SK-N-SH treated with all-trans-retinoic acid at 6 μM for 48 hours (cell line): ENCODE results near the gene PHLDA2.

ENCODE experiments used
- ARNTL ChIP-seq: fragments of 450-650 bp; formaldehyde crosslinking; IDR thresholded peaks from 2 replicates; pipeline ENCODE4 v1.5.0; 2020; ENCODE audit warnings: low read depth, mild to moderate bottlenecking, moderate library complexity, borderline replicate concordance
- BACH2 ChIP-seq: fragments of 250-450 bp; sonication (Bioruptor Pico); IDR thresholded peaks from 2 replicates; pipeline ENCODE4 v1.9.0; 2021; ENCODE audit warnings: mild to moderate bottlenecking, borderline replicate concordance
- CREB5 ChIP-seq: fragments of 250-450 bp; sonication (Bioruptor Pico); IDR thresholded peaks from 2 replicates; pipeline ENCODE4 v1.5.1; 2020; ENCODE audit warnings: low read depth, mild to moderate bottlenecking, moderate library complexity
- ESRRG ChIP-seq: fragments of 250-450 bp; sonication (Bioruptor Pico); IDR thresholded peaks from 2 replicates; pipeline ENCODE4 v1.6.1; 2021; ENCODE audit warnings: mild to moderate bottlenecking
- ISL1 ChIP-seq: fragments of 250-450 bp; sonication (Bioruptor Pico); IDR thresholded peaks from 2 replicates; pipeline ENCODE4 v2.1.2; 2022; ENCODE audit warnings: mild to moderate bottlenecking, moderate library complexity
- OSR1 ChIP-seq: fragments of 250-450 bp; sonication (Bioruptor Pico); IDR thresholded peaks from 2 replicates; pipeline ENCODE4 v1.8.0; 2022; ENCODE audit warnings: moderate library complexity, mild to moderate bottlenecking, inconsistent platforms
- PATZ1 ChIP-seq: fragments of 250-450 bp; sonication (Bioruptor Pico); IDR thresholded peaks from 2 replicates; pipeline ENCODE4 v1.8.0; 2020; ENCODE audit warnings: mild to moderate bottlenecking, moderate library complexity, borderline replicate concordance
- RARB ChIP-seq: fragments of 250-450 bp; sonication (Bioruptor Pico); IDR thresholded peaks from 2 replicates; pipeline ENCODE4 v1.8.0; 2021; ENCODE audit warnings: mild to moderate bottlenecking, moderate library complexity
- SNAI2 ChIP-seq: fragments of 250-450 bp; sonication (Bioruptor Pico); IDR thresholded peaks from 2 replicates; pipeline ENCODE4 v1.5.0; 2020; ENCODE audit warnings: mild to moderate bottlenecking, moderate library complexity
- ZFP3 ChIP-seq: fragments of 250-450 bp; sonication (Bioruptor Pico); IDR thresholded peaks from 2 replicates; pipeline ENCODE4 v1.5.0; 2020; ENCODE audit warnings: mild to moderate bottlenecking, moderate library complexity
- ZNF565 ChIP-seq: fragments of 450-650 bp; formaldehyde crosslinking; conservative IDR thresholded peaks from 2 replicates; pipeline ENCODE4 v1.5.0; 2020; ENCODE audit warnings: low read depth, mild to moderate bottlenecking, moderate library complexity
- ZNF70 ChIP-seq: fragments of 450-650 bp; formaldehyde crosslinking; IDR thresholded peaks from 2 replicates; pipeline ENCODE4 v1.5.0; 2020; ENCODE audit warnings: mild to moderate bottlenecking, moderate library complexity
- ZNF8 ChIP-seq: fragments of 450-650 bp; formaldehyde crosslinking; IDR thresholded peaks from 2 replicates; pipeline ENCODE4 v1.5.0; 2020; ENCODE audit warnings: mild to moderate bottlenecking, moderate library complexity

- TF ChIP-seq ISL1 (no peak), ARNTL (CRISPR knock-in tag) (no peak), PATZ1 (CRISPR knock-in tag) (no peak), ZNF70 (no peak), ZNF565 (CRISPR knock-in tag) (no peak), ESRRG (CRISPR knock-in tag) (no peak), ZNF8 (CRISPR knock-in tag) (no peak), OSR1 (CRISPR knock-in tag) (no peak), RARB (CRISPR knock-in tag) (no peak), CREB5 (CRISPR knock-in tag) (no peak), BACH2 (CRISPR knock-in tag) (no peak), ZFP3 (no peak), SNAI2 (no peak)
Observed at GRCh38 chr11:2911088-2911784, 18.0 kb downstream of the PHLDA2 start.
